ENCODE measurements around the gene MBD5. TPM values are rescaled to one million over a fixed set of nuclear protein-coding genes. Genes with fewer than 3 reads are reported as not detected.

The MBD5 gene
- total RNA-seq (2021): 27.7 to 33.7 TPM (median 31.4 TPM) in 3 replicates
- percentile 73 among the genes with signal in this experiment for Bru-seq, nascent RNA
- long read RNA-seq, experiment 1, full-length matches to known transcripts: 6 of 31 reads
- long read RNA-seq, experiment 1, partial matches to known transcripts: 5 of 31 reads
- long read RNA-seq, experiment 1, other reads (novel, unspliced or antisense): 20 of 31 reads
- long read RNA-seq, experiment 2, full-length matches to known transcripts: 7 of 21 reads
- long read RNA-seq, experiment 2, partial matches to known transcripts: 2 of 21 reads
- long read RNA-seq, experiment 2, other reads (novel, unspliced or antisense): 12 of 21 reads
- long read RNA-seq, experiment 3, full-length matches to known transcripts: 4 of 13 reads
- long read RNA-seq, experiment 3, partial matches to known transcripts: 1 of 13 reads
- long read RNA-seq, experiment 3, other reads (novel, unspliced or antisense): 8 of 13 reads

GRCh38 chr2:148021059-148021861 lies at the start of gene MBD5:
Gene MBD5 (plus strand): TSS chr2:148021091.
- ChIA-PET CTCF (interaction anchor here (0.6 to 1.9 kb wide), 29 partner anchors 9 to 1219 kb away, joined by 3 to 18 read pairs (median 4); no protein-coding TSS in a partner anchor), POLR2A (interaction anchor here (0.6 to 1.4 kb wide), 8 partner anchors 17 to 1377 kb away, joined by 3 to 5 read pairs (median 4); no protein-coding TSS in a partner anchor)
- no peaks in the 10 kb centered on the region for H3K9me3 Mint-ChIP-seq
- peak; percentile 49 for DNase-seq (ENCODE audit: low spot score)
- H3K36me3 Mint-ChIP-seq: no peaks in the 10 kb centered on the region
- peak within 1 kb of the TSS; percentile 100 for H3K4me3 Mint-ChIP-seq
- peaks cover 41% of the 10 kb centered on the region for H3K4me1 Mint-ChIP-seq
- no peaks in the 10 kb centered on the region for H3K27me3 Mint-ChIP-seq (ENCODE audit: low read depth)
- no peak for TF ChIP-seq HMGA2 (CRISPR knock-in tag; IDR thresholded peaks at IDR 0.05)
- H3K27ac Mint-ChIP-seq: peak within 1 kb of the TSS; percentile 100
- ATAC-seq: peak; percentile 32

DNA sequence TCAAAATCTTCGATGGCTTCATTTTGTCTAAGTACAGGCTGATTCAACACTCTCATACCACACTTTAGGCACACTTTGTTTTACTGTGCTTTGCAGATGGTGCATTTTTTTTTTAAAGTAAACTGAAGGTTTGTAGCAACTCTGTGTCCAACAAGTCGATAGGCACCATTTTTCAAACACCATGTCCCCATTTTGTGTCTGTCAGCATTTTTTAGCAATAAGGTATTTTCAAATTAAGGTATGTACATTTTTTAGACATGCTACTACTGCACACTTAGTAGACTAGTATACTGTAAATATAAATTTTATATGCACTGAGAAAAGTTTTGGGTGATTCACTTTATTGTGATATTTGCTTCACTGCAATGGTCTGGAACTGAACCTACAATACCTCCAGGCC lies 44.8 kb upstream of the MBD5 start:
- Mint-ChIP-seq H3K4me3 (no peak overlapping the region), H3K4me1 (peaks cover 5% of the 10 kb centered on the region), H3K9me3 (no peaks in the 10 kb centered on the region), H3K27me3 (ENCODE audit: low read depth) (no peaks in the 10 kb centered on the region), H3K27ac (no peak overlapping the region), H3K36me3 (peaks cover 11% of the 10 kb centered on the region)
- POLR2A ChIA-PET: no interaction called here
- CTCF ChIA-PET: no interaction called here
- DNase-seq (ENCODE audit: low spot score) (no peak), ATAC-seq (no peak)
- TF ChIP-seq ZNF219 (CRISPR knock-in tag; IDR thresholded peaks at IDR 0.05; ENCODE audit: borderline replicate concordance): no peak
- TF ChIP-seq ZNF396 (CRISPR knock-in tag; IDR thresholded peaks at IDR 0.05; ENCODE audit: borderline replicate concordance): no peak
- TF ChIP-seq ATF1 (CRISPR knock-in tag; IDR thresholded peaks at IDR 0.05): no peak
- no peak for TF ChIP-seq MXD4 (CRISPR knock-in tag; IDR thresholded peaks at IDR 0.05; ENCODE audit: borderline replicate concordance)
- TF ChIP-seq, protein P1, sequence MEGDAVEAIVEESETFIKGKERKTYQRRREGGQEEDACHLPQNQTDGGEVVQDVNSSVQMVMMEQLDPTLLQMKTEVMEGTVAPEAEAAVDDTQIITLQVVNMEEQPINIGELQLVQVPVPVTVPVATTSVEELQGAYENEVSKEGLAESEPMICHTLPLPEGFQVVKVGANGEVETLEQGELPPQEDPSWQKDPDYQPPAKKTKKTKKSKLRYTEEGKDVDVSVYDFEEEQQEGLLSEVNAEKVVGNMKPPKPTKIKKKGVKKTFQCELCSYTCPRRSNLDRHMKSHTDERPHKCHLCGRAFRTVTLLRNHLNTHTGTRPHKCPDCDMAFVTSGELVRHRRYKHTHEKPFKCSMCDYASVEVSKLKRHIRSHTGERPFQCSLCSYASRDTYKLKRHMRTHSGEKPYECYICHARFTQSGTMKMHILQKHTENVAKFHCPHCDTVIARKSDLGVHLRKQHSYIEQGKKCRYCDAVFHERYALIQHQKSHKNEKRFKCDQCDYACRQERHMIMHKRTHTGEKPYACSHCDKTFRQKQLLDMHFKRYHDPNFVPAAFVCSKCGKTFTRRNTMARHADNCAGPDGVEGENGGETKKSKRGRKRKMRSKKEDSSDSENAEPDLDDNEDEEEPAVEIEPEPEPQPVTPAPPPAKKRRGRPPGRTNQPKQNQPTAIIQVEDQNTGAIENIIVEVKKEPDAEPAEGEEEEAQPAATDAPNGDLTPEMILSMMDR (IDR thresholded peaks at IDR 0.05): no peak
- TF ChIP-seq, protein P2, sequence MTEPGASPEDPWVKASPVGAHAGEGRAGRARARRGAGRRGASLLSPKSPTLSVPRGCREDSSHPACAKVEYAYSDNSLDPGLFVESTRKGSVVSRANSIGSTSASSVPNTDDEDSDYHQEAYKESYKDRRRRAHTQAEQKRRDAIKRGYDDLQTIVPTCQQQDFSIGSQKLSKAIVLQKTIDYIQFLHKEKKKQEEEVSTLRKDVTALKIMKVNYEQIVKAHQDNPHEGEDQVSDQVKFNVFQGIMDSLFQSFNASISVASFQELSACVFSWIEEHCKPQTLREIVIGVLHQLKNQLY (CRISPR knock-in tag; IDR thresholded peaks at IDR 0.05): no peak
- TF ChIP-seq GRHL2 (CRISPR knock-in tag; IDR thresholded peaks at IDR 0.05; ENCODE audit: insufficient replicate concordance, severe bottlenecking): no peak
- no peak for TF ChIP-seq TEAD1 (CRISPR knock-in tag; IDR thresholded peaks at IDR 0.05)
- TF ChIP-seq USF1 (CRISPR knock-in tag; IDR thresholded peaks at IDR 0.05): no peak
- TF ChIP-seq NR2C2 (CRISPR knock-in tag; IDR thresholded peaks at IDR 0.05): no peak
- no peak for TF ChIP-seq ZNF232 (CRISPR knock-in tag; IDR thresholded peaks at IDR 0.05)
- no peak for TF ChIP-seq NFYB (CRISPR knock-in tag; conservative IDR thresholded peaks at IDR 0.05; ENCODE audit: low read depth)
- no peak for TF ChIP-seq PREB (CRISPR knock-in tag; IDR thresholded peaks at IDR 0.05; ENCODE audit: borderline replicate concordance)
- TF ChIP-seq MAX (CRISPR knock-in tag; IDR thresholded peaks at IDR 0.05): no peak
- no peak for TF ChIP-seq NR3C1 (CRISPR knock-in tag; conservative IDR thresholded peaks at IDR 0.05; ENCODE audit: low read depth)
- TF ChIP-seq JAZF1 (CRISPR knock-in tag; IDR thresholded peaks at IDR 0.05): no peak
